Astrocyte (in vitro differentiated cells and primary cell): ENCODE measurements around the gene KBTBD7. TPM values are rescaled to one million over a fixed set of nuclear protein-coding genes. Genes with fewer than 3 reads are reported as not detected.

ENCODE experiments used
- DNase-seq: peaks from one replicate; pipeline ENCODE4 v3.0.0-alpha.2; 2010; ENCODE audit warnings: low read depth
- FAIRE-seq: peaks from 2 replicates; lab custom pipeline; 2011; peaks lifted over from hg19 to GRCh38; lab: Jason Lieb, UNC
- H2AFZ ChIP-seq: 2 replicates; pipeline ENCODE4 v1.6.0; 2012; ENCODE audit warnings: low read depth, low read length, inconsistent platforms
- H3K27ac ChIP-seq: 2 replicates; pipeline ENCODE4 v1.5.1; 2011; ENCODE audit warnings: low read depth, low read length, inconsistent platforms
- H3K27me3 ChIP-seq: 2 replicates; pipeline ENCODE4 v1.6.0; 2011; ENCODE audit warnings: low read length, inconsistent platforms; ENCODE audit not compliant: insufficient read depth
- H3K36me3 ChIP-seq: 2 replicates; pipeline ENCODE4 v1.5.1; 2011; ENCODE audit warnings: low read length, inconsistent platforms; ENCODE audit not compliant: insufficient read depth
- H3K4me1 ChIP-seq: 2 replicates; pipeline ENCODE4 v1.5.1; 2011; ENCODE audit warnings: low read length, inconsistent platforms; ENCODE audit not compliant: insufficient read depth
- H3K4me2 ChIP-seq: 2 replicates; pipeline ENCODE4 v1.6.0; 2012; ENCODE audit warnings: low read length, inconsistent platforms
- H3K4me3 ChIP-seq: 2 replicates; pipeline ENCODE4 v1.5.1; 2011; ENCODE audit warnings: low read depth, mild to moderate bottlenecking, low read length, inconsistent platforms; ENCODE audit not compliant: insufficient read depth
- H3K79me2 ChIP-seq: 2 replicates; pipeline ENCODE4 v1.6.0; 2012; ENCODE audit warnings: mild to moderate bottlenecking, low read length, inconsistent platforms; ENCODE audit not compliant: insufficient read depth
- H3K9ac ChIP-seq: 2 replicates; pipeline ENCODE4 v1.6.0; 2012; ENCODE audit warnings: mild to moderate bottlenecking, low read length, inconsistent platforms
- H3K9me3 ChIP-seq: 2 replicates; pipeline ENCODE4 v1.5.1; 2012; ENCODE audit warnings: low read depth, mild to moderate bottlenecking, low read length, inconsistent platforms; ENCODE audit not compliant: insufficient read depth
- H4K20me1 ChIP-seq: 2 replicates; pipeline ENCODE4 v1.6.0; 2012; ENCODE audit warnings: low read length, inconsistent platforms; ENCODE audit not compliant: insufficient read depth
- H3K27ac Mint-ChIP-seq: one replicate; pipeline ENCODE4 v1.8.0; 2021; ENCODE audit warnings: mild to moderate bottlenecking, mixed read lengths; ENCODE audit not compliant: unreplicated experiment
- H3K27me3 Mint-ChIP-seq: one replicate; pipeline ENCODE4 v1.8.0; 2021; ENCODE audit warnings: low read depth, mixed read lengths; ENCODE audit not compliant: unreplicated experiment
- H3K36me3 Mint-ChIP-seq: one replicate; pipeline ENCODE4 v1.8.0; 2021; ENCODE audit warnings: low read depth, mixed read lengths; ENCODE audit not compliant: unreplicated experiment
- H3K4me1 Mint-ChIP-seq: one replicate; pipeline ENCODE4 v1.8.0; 2021; ENCODE audit warnings: low read depth, mixed read lengths; ENCODE audit not compliant: unreplicated experiment
- H3K4me3 Mint-ChIP-seq: one replicate; pipeline ENCODE4 v1.8.0; 2021; ENCODE audit warnings: mild to moderate bottlenecking, moderate library complexity, mixed read lengths; ENCODE audit not compliant: unreplicated experiment
- H3K9me3 Mint-ChIP-seq: one replicate; pipeline ENCODE4 v1.8.0; 2021; ENCODE audit warnings: mild to moderate bottlenecking, mixed read lengths; ENCODE audit not compliant: unreplicated experiment
- EZH2 ChIP-seq: IDR thresholded peaks from 2 replicates; pipeline ENCODE4 v1.6.1; 2012; ENCODE audit warnings: mild to moderate bottlenecking, low read length, inconsistent platforms; ENCODE audit not compliant: insufficient read depth
- total RNA-seq: library from RNA; stranded (reverse); gene quantifications from 2 replicates; pipeline ENCODE4 v1.2.1, GENCODE V29; 2021
- TF ChIP-seq, protein P1 (sequence below): IDR thresholded peaks from 2 replicates; pipeline ENCODE4 v1.5.1; 2011; ENCODE audit warnings: low read depth, mild to moderate bottlenecking, inconsistent platforms, low read length, moderate library complexity; ENCODE audit not compliant: insufficient read depth

The KBTBD7 gene
- total RNA-seq, 1 donor from 2014 or later = 3.8 TPM

DNA sequence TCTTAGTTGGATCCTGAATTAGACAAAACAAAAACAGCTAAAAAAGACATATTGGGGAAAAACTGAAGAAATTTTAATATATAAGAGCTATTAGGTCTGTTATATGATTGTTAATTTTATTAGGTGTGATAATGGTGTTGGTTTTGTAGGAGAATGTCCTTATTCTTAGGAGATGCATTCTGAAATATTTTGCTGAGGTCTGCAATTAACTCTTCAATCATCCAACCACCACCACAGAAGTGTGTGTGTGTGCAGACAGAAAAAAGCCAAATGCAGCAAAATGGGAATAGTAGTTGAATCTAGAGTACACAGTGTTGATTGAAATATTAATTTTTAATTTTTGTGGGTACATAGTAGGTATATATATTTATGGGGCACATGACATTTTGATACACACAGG, 12.1 kb upstream of the KBTBD7 start:
- peaks cover 3% of the 10 kb centered on the region for H3K9me3 ChIP-seq
- no peak overlapping the region for H2AFZ ChIP-seq
- no peak overlapping the region for H3K4me3 ChIP-seq
- Mint-ChIP-seq H3K27me3 (no peaks in the 10 kb centered on the region), H3K36me3 (no peaks in the 10 kb centered on the region), H3K27ac (no peak overlapping the region), H3K4me1 (no peaks in the 10 kb centered on the region), H3K4me3 (no peak overlapping the region), H3K9me3 (peaks cover 5% of the 10 kb centered on the region)
- TF ChIP-seq, protein P1, sequence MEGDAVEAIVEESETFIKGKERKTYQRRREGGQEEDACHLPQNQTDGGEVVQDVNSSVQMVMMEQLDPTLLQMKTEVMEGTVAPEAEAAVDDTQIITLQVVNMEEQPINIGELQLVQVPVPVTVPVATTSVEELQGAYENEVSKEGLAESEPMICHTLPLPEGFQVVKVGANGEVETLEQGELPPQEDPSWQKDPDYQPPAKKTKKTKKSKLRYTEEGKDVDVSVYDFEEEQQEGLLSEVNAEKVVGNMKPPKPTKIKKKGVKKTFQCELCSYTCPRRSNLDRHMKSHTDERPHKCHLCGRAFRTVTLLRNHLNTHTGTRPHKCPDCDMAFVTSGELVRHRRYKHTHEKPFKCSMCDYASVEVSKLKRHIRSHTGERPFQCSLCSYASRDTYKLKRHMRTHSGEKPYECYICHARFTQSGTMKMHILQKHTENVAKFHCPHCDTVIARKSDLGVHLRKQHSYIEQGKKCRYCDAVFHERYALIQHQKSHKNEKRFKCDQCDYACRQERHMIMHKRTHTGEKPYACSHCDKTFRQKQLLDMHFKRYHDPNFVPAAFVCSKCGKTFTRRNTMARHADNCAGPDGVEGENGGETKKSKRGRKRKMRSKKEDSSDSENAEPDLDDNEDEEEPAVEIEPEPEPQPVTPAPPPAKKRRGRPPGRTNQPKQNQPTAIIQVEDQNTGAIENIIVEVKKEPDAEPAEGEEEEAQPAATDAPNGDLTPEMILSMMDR = no peak
- no peak for TF ChIP-seq EZH2
- no peak for DNase-seq
- H3K27ac ChIP-seq = no peak overlapping the region
- no peaks in the 10 kb centered on the region for H3K27me3 ChIP-seq
- no peaks in the 10 kb centered on the region for H3K4me1 ChIP-seq
- no peaks in the 10 kb centered on the region for H3K79me2 ChIP-seq
- no peak overlapping the region for H3K9ac ChIP-seq
- no peaks in the 10 kb centered on the region for H4K20me1 ChIP-seq
- no peak for FAIRE-seq
- H3K4me2 ChIP-seq = no peak overlapping the region
- no peaks in the 10 kb centered on the region for H3K36me3 ChIP-seq

DNA sequence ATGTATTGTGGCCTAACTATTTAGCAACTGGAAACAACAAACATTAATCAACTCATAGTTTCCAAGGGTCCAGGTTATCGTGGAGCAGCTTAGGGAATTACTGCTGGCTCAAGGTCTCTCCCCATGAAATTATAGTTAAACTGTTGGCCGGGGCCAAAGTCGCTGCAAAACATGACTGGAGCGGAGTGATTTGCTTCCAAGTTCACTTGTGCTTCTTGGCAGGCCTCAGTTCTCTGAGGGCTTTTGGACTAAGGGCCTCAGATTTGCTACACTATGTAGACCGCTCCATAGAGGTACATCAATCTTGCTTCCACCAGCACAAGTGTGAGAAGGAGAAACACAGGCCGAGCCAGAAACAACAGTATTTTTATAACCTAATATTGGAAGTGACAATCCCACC, 9.4 kb upstream of the KBTBD7 start:
- no peak overlapping the region for H3K27ac Mint-ChIP-seq
- no peak overlapping the region for H3K4me3 Mint-ChIP-seq
- no peaks in the 10 kb centered on the region for H3K27me3 Mint-ChIP-seq
- H4K20me1 ChIP-seq = no peaks in the 10 kb centered on the region
- H3K27ac ChIP-seq = no peak overlapping the region
- peaks cover 5% of the 10 kb centered on the region for H3K9me3 Mint-ChIP-seq
- H3K4me1 ChIP-seq = no peaks in the 10 kb centered on the region
- H3K27me3 ChIP-seq = no peaks in the 10 kb centered on the region
- H3K4me1 Mint-ChIP-seq = no peaks in the 10 kb centered on the region
- H3K9ac ChIP-seq = no peak overlapping the region
- FAIRE-seq (no peak), DNase-seq (no peak)
- no peaks in the 10 kb centered on the region for H3K36me3 ChIP-seq
- H2AFZ ChIP-seq = no peak overlapping the region
- H3K4me3 ChIP-seq = no peak overlapping the region
- H3K9me3 ChIP-seq = no peaks in the 10 kb centered on the region
- TF ChIP-seq EZH2 = no peak
- TF ChIP-seq, protein P1 = no peak
- no peaks in the 10 kb centered on the region for H3K36me3 Mint-ChIP-seq
- no peak overlapping the region for H3K4me2 ChIP-seq
- no peaks in the 10 kb centered on the region for H3K79me2 ChIP-seq

DNA sequence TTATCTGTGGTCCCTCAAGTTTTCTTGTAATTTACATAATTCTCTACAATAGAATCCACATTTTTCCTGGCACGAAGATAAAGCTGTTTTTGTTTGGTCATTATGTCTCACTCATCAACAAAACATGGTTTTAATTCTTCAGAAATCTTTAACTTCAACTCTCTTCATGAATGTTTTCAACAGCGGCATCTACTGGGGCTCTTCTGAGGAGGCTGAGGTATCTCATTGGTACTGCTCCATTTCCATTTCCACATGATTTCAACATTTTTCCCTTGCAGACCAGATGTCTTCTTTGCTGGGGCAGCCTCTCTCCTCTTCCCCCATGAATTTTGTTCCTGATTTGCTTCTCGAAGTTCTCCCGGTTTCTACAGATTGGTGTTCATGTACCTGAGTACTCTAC, 5.8 kb upstream of the KBTBD7 start:
- Mint-ChIP-seq H3K36me3 (no peaks in the 10 kb centered on the region), H3K4me1 (no peaks in the 10 kb centered on the region), H3K27ac (no peak overlapping the region), H3K4me3 (no peak overlapping the region), H3K9me3 (no peaks in the 10 kb centered on the region), H3K27me3 (no peaks in the 10 kb centered on the region)
- Histone ChIP-seq H4K20me1 (no peaks in the 10 kb centered on the region), H3K4me1 (no peaks in the 10 kb centered on the region), H3K79me2 (no peaks in the 10 kb centered on the region), H3K27ac (no peak overlapping the region), H3K4me2 (no peak overlapping the region), H3K27me3 (no peaks in the 10 kb centered on the region), H2AFZ (no peak overlapping the region), H3K4me3 (no peak overlapping the region), H3K36me3 (no peaks in the 10 kb centered on the region), H3K9ac (no peak overlapping the region), H3K9me3 (no peaks in the 10 kb centered on the region)
- no peak for DNase-seq
- TF ChIP-seq, protein P1 = no peak
- no peak for TF ChIP-seq EZH2
- FAIRE-seq = no peak
